GM19452 (cell line): ENCODE measurements around the gene IL6ST.

Source experiments
- ATAC-seq: cut with Tn5 transposase; IDR thresholded peaks from one replicate; pipeline ENCODE4 v1.9.1; 2021; ENCODE audit not compliant: unreplicated experiment

The IL6ST gene

DNA sequence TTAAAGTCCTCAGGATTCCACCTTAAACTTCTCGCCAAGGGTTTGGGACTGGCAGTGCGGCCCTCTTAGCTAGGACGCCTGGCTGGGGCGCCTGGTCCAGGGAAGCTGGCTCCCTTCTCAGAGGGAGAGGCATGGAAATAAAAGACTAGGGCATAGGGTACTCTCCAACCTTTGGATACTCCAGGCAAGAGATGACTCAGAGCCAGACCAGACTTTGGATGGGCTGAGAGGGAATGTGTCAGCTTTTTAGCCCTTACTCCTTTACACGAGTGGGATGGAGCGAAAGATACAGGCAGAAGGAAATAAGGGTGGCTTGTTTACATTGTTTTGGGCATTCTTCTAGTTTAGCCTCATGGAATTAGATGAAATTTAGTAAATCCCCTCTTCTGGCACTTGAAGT is 95.4 kb downstream of the IL6ST start:
- ATAC-seq, result no peak

DNA sequence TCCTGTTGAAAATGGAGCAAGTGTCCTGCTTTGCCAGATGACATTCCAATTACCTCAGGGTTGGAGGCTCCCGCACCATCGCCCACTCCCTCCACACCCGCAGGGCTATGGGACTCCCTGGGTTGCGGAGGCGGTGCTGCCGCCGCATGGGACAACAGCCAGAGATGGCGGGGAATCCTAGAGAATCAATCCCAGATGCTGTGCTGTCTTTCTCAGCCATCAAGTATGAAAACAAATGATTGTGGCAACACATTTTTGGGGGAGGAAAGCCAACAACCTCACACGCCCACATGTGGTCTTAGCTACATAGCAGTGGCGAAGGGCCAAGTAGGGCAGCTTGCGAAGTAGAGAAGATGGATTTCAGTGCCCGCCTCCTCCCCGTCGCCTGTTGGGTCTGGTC is 96.9 kb downstream of the IL6ST start:
- no peak for ATAC-seq

DNA sequence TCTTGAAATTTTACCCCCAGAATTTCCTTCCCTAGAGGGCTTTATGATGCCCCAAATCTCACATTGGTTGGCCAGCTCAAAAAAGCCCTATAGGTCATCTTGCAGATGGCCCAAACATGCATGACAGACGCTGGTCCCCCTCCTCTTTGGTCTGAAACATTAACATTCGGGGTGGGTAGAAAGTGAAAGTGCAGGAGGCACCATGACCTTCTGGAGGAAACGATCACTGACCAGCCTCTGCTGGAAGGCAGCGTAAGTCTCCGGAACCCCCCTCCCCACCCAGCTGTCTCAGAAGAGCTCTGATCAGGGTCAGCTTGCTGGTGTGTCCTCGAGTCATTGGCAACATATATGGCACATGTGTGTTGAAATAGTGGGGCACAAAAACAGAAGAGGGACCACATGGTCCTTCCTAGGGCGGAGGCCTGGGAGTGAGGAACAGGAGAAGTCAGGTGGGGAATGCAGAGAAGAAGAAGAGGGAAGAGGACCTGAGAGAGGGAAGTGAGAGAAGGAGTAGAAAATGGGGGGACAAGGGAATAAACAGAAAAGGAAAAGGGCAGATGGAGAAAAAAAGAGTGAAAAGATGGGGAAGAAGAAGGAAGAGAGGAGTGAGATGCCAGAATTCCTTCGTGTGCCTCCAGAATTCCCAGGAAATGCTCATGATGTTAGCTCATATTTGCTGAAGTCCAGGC is 97.4 kb downstream of the IL6ST start:
- ATAC-seq, result no peak

DNA sequence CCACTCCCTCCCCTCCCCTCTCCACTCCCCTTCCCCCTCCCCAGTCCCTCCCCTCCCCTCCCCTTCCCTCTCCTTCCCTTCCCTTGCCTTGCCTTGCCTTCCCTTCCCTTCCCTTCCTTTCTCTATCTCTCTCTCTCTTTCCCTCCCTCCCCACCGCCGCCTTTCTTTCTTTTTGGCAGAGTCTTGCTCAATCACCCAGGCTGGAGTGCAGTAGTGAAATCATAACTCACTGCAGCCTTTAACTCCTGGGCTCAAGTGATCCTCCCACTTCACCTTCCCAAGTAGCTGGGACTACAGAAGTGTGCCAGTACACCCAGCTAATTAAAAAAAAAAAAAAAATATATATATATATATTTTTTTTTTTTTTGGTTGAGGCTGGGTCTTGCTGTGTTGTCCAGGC is 98.1 kb downstream of the IL6ST start:
- no peak for ATAC-seq

DNA sequence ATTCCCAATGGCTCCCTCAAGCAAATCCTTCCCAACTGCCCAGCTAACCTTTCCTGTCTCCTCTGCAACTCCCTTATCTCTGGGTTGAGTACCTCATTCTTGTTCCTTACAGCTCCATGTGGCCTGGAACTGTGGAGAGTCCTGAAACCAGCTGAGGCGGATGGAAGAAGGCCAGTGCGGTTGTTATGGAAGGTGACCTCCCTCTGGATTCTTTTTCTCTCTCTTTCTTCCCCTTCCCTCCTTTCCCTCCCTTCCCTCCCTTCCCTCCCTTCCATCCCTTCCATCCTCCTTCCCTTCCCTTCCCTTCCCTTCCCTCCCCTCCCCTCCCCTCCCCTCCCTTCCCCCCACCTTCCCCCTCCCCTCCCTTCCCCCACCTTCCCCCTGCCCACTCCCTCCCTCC is 98.5 kb downstream of the IL6ST start:
- no peak for ATAC-seq

DNA sequence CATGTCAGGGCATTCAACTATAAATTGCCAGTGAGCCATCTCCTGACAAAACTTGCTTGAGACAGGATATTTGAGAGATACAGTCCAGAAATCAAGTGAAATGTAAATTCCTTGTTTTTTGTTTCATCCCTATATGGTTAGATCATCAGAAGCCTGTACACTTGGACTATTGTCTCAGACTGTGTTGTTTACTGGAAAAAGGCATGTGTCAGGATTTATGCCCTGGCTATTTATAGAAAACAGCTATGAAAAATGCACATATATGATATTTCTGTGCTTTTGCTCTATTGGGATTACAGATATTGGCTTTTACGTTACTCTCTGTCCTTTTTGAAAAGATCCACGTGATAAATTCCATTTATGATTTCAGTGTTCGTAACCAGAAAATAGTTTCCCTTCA is 99.4 kb downstream of the IL6ST start:
- ATAC-seq, result no peak

DNA sequence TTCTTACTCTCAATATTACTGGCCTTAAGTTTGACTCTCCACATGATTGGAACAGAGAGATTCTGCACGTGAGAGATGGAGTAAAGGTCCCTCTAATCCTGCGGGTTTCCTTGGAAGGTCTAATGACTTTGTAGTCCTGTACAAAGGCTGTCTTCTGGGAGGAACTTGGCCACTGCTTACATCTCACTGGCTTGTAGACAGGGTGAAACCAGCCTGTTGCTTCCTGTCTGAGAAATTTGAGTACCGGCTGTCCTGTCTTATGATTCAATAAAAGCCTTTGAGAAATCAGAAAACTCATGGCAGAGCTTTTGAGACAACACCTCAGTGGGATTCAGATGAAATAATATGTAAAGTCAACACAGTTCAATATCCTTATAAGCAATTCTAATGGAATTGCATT is 100.6 kb downstream of the IL6ST start:
- no peak for ATAC-seq

DNA sequence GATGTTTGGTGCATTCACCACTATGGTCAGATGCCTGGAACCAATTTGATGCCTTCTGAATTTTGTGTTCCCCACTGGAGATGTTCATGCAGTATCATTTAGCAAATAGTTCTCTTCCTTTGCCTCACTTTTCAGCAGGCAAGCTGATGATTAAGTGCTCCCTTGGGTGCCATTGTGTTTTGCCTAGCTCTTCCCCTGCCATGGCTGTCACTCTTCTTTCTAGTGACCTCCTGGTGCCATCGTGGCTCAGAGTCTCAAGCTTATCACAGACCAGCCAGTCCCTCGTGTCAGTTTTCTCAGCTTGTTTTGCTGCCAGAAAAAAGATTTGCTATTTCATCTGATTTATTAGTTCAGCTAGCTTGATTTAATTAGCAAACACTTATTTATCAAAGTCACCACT is 102.3 kb downstream of the IL6ST start:
- no peak for ATAC-seq

DNA sequence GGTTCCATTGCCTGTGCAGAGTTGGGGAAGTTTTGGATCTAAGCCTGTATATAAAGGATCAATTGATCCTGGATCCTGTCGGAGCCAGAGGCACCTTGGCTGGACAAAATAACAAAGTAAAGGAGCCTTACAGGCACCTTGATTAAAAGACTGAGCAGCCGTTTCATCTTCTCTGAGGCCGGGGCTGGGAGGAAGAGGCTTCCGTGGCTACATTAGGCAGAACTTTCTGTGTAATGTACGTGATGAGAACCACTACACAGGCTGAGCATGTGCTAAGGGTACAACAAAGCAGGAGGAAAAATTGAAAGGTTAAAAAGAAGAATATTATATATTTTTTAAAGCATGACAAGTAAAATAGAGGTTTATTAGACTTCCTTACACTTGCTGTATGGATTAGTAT is 106.6 kb downstream of the IL6ST start:
- ATAC-seq, result no peak

DNA sequence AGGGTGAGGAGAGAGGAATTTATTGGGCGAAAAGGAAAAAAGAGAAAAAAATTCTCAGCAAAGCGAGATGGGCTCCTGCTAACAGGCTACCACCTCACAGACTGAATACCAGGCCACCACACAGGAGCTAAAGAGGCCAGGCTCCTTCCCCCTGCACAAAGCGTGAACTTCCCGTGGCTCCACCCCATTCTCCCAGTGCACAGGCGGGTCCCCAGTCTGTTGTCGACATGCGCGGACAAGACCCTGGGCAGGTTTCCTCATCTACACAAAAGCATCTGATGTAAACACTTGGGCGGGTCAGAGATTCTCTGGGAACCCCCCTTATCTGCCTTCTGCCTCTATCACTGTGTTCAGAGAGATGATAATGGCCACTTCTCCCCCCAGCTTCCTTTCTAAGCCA is 109.4 kb downstream of the IL6ST start:
- no peak for ATAC-seq
